ENCODE measurements around the gene MEX3C.
A peak's percentile ranks its signal among the peaks of the same experiment; 100 is the strongest.

MEX3C gene

DNA sequence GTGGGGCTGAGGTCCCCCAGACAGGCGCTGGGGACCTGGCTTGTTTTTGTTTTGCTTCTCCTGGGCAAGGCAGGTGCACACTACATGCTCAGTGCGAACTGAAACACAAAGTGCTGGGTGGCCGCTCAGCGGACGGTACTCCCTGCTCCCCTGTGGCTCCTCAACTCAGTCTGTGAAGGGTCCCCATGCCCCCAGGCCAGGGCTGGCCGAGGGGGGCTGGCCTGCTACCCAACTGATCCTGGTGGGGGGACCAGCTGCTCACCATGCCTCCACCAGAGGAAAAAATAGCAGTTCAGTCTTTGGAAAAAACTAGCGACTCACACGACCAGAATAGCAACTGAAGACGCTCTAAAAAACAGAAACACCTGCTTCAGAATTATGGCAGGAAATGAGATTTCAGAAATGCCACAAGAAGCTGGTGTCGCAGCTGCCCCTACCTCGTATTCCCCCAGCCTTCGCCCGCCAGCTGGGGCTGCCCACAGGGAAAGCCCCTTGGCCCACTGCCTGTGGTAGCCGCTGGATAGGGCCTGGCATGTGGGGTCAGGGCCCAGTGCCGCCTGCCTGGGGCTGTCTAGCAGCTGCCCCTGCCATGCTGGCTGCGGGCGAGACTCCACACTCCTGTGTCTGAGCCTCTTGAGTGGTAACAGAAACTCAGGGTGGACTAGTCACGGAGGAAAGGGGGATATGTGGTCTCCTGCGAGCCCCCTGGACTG lies 43.7 kb downstream of the MEX3C start:
- no peak for DNase-seq

DNA sequence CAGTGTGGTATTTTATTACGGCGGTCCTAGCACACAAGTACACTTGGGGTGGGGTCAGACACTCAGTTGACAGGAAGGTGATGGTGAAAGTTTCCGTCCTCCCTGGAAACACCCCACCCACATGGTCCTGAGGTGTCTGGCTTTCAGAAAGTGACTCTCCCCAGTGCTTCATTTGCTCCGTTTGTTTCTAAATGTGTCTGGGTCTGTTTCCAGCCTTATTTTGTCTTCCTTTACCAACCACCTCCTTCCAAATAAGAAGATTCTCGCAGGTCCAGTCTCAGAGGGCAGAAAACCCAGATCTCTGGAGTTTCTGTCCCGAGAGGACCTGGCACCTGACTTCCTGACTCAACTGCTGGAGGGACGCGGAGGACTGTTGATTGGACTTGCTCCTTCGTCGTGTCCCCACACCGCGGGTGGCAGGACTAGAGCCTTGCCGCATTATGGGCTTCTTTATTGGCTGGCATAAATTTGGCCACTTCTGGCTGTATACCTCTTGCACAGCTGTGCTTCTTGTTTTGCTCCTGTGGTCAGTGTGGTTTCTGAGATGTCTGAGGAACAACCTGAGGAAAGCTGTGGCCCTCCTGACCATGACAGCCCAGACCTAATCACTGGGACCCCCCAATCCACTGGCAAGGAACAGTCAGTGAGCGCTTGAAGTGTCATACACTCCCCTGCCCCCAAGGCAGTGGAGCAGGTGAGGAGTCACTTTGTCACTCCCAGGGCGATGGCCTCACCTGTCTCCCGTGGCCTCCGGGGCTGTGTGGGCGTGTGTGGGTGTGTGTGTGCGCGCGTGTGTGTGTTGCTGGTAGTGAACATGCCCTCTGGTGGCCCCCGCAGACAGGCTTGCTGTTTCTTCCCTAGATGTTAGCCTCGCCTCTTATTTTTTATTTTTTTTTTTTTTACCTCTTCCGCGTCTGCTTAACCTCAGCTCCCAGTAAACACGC lies 45.6 kb downstream of the MEX3C start:
- DNase-seq = peak in 2 of 4 experiments; percentile 11 to 14

DNA sequence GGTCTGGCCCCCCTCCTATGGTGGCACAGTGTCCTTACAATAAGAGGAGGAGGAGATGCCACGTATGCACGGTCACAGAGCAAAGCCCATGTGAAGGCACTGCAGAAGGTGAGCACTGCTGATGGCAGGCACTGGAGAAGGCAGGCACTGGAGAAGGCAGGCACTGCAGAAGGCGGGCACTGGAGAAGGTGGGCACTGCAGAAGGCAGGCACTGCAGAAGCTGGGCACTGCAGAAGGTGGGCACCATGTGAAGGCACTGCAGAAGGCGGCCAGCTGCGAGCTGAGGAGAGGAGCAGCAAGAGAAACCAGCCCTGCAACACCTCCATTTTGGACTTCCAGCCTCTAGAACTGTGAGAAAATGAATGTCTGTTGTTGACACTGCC lies 46.3 kb downstream of the MEX3C start:
- DNase-seq = no peak

DNA sequence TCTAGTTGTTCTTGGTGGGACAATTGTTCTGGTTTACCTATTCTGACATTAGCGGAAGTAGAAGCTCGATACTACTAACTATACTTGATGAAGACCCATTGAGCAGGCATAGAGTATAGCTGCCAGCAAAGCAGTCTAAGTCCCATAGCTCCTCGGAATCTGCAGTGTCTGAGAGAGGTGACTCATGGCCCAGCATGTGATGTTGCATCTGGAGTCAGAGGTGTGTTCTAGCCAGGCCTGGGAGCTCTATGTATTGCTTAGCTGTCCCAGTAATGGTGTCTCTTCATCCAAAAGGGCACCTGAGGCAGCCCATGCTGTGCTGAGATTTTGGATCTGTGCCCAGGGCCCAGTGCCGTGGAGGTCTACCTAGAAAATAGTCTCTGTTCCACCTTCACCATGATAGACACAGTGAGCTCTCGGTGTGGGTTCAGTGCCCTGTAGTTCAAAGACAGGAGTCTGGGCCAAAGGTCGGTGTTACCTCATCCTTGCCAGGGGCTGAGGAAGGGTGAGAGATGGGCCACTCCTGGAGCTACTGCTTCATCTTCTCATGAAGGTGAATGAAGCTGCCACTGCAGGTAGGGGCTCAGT lies 47.3 kb downstream of the MEX3C start:
- no peak for DNase-seq

DNA sequence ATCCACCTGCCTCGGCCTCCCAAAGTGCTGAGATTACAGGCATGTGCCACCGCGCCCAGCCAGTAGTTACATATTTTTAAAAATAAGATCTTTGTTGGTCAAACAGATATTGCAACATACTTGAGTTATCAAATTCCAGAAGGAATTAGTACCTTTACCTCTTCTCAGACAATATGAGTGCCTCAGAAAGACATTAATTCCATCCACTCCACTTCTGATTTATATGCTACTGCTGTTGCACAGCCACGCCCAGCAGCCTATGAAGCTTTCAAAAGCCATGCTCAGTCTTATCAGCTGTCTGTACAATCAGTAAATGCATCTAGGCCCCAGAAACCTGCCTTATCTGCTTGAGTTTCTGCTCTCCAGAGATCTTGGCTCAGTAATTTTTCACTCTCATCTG lies 47.8 kb downstream of the MEX3C start:
- no peak for DNase-seq

DNA sequence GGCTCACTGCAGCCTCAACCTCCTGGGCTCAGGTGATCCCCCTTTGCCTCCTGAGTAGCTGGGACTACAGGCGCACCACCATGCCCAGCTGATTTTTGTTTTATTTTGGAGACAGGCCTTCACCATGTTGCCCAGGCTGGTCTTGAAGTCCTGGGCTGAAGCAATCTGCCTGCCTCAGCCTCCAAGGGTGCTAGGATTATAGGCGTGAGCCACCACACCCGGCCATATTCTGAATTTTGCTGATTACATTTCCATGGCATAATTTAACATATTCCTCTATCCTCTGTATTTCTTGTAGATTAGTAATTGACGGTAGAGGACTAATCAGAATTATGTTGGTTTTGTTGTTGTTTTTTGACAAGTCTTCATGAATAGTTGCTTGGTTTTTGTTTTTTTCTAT lies 50.6 kb downstream of the MEX3C start:
- no peak for DNase-seq

DNA sequence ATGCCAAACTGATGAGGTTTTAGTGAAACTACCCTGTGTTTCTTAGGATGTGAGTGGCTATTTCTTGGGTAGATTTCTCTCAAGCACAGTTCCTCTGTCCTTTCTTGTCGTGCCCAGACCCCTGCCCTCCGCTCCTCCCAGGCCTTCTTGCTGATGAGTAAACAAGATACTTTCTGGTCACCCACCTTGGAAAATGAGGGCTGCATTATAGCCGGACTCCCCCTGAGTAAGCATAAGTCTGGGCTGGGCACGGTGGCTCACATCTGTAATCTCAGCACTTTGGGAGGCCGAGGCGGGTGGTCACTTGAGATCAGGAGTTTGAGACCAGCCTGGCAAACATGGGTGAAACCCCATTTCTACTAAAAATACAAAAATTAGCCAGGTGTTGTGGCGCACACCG lies 58.5 kb downstream of the MEX3C start:
- no peak for DNase-seq

DNA sequence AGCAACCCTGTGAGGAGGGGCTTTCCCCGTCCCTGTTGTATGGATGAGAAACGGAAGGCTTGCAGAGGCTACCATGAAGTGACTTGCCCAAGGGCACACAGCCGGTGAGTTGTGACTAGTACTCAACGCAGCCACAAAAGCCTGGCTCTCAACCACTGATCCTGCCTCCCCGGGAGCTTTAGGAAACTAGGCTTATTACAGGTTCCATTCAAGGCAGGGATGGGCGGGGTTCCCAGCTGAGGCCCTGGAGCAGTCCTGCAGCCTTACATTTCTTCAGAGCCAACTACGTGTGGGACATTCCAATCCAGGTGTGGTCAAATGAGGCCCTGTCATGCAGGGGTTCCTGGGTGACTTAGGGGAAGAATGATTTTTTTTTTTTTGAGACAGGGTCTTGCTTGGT lies 59.6 kb downstream of the MEX3C start:
- DNase-seq = no peak

DNA sequence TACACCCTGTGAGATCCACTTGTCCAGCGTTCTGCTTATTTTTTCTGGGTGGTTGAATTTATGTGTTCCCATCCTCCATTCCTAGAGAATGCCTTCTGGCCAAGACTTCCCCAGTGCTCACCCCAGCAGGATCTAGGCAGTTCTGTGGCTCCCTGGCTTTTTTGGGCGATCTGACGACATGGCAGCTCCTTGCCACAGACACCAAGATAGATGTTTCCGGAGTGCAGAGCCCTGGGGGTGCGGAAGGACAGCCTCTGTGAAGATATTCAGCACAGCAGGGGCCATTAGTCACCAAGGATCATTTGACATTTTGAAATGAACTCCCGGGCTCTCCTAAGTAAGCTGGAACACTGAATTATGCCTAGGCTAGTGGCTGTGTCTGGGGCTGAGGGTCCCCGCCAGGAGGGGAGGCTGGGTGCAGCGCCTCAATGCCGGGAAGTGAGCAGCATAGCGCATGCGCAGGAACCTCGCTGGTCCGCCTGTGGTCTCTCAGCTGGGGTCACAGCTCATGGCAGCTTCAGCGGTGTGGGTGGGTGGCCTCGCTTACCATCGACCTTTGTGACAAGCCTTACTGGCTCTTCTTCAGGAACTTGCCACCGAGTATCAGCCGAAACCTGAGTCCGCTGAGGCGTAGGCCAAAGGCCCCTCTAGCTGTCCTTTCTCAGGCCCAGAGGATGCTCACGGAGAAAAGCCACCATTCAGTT lies 60.3 kb downstream of the MEX3C start:
- no peak for DNase-seq

DNA sequence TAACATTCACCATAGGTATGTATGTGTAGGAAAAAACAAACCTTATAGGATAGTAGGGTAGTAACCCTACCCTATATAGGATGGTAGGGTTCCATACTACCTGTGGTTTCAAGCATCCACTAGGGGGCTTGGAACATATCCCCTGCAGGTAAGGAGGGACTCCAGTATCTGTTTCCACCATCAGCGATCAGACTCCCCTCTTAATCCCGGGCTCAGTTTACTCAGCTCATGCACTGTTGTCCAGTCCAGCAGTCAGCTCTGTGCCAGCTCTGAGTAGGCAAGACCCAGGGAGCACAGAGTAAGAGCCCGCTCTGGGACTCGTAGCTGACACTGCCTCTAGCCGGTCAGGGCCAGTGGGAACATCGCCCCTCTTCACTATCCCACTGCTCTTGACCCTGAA lies 61.7 kb downstream of the MEX3C start:
- no peak for DNase-seq

DNA sequence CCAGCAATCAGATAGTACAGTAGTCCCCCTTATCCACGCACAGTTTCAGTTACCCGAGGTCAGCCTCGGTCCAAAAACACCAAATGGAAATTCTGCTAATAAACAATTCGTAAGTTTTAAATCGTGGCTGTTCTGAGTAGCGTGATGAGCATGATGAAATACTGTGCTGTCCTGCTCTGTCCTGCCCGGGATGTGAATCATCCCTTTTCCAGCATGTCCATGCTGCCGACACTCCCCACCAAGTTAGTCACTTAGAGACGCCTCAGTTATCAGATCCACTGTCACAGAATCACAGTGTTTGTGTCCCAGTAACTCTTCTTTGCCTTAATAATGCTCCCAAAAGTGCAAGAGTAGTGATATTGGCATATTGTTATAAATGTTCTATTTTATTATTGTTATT lies 62.1 kb downstream of the MEX3C start:
- DNase-seq = no peak

DNA sequence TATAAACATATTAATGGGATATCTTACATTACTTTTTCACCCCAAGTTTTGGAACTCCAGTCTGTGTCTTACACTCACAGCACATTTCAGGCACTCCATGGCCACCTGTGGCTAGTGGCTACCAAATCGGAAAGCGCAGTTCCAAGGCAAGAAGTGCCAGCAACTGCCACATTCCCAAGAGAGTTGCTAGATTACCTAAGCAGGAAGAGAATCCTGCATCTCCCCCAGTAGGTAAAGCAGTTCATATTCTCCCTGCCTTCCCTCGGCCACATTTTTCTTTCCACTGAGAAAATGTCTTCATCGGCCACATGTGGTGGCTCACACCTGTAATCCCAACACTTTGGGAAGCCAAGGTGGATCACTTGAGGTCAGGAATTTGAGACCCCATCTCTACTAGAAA lies 62.8 kb downstream of the MEX3C start:
- no peak for DNase-seq

DNA sequence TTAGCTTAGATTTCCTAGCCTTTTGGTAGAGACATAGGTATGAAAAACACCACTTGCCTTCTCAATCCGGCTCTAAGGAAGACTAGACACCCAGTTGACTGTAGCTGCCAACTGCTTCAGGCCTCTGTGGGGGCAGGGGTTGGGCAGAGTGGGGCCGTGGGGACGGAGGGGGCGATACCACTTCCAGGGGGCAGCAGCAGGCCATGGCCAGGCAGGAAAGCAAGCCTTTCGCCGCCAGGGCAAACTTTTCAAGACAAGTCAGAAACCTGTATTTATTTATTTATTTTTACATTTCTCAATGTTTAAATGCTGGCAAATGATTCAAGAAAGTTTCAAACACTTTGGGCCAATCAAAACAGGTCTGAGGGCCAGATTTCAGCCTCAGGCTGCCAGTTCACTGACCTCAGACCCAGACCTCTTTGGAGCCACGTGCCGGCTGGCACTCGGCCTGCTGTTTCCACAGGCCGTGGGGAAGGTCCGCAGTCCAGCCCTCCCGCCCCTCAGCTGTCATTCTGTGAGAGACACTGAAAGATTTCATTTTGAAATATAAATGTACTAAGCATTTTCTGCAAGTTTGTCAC lies 63.8 kb downstream of the MEX3C start:
- no peak for DNase-seq

DNA sequence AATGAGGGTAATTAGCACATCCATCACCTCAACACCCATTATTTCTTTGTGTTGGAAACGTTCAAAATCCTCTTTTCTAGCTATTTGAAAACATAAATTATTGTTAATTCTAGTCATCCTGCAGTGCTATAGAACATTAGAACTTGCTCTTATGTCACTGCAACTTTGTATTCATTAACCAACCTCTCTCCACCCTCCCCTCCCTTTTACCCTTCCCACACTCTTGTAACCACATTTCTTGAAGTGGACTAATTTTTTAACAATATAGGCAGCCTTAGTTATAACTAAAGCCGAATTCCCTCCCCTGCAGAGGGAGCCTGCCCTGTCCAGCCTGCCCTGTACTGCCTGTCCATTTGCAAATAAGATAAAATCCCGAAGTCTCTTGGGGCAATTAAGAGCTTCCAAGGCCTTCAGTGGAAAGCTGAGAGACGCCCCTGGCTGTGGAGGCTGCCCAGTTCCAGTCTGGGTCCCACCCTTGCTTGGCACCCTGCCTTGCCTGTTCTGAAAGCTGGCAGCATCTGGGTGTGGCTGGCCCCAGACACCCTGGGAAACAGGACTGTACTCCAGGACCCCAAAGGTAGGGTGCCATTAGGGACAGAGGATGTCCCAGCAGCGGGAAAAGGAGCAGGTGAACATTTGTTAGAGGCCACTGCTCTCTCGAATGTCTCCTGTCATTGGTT lies 65.1 kb downstream of the MEX3C start:
- DNase-seq = no peak

DNA sequence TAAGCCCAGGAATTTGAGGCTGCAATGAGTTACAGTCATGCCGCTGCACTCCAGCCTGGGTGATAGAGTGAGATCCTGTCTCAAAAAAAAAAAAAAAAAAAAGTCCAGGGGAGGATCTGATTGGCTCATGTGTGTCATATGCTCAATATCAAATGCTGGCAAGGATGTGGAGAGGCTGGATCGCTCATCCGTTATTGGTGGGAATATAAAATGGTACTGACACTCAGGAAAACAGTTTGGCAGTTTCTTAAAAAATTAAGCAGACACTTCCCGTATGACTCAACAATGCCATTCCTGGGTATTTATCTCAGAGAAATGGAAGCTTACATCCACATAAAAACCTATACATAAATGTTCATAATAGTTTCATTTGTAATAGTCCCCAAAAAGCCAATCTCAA lies 68.9 kb downstream of the MEX3C start:
- no peak for DNase-seq

DNA sequence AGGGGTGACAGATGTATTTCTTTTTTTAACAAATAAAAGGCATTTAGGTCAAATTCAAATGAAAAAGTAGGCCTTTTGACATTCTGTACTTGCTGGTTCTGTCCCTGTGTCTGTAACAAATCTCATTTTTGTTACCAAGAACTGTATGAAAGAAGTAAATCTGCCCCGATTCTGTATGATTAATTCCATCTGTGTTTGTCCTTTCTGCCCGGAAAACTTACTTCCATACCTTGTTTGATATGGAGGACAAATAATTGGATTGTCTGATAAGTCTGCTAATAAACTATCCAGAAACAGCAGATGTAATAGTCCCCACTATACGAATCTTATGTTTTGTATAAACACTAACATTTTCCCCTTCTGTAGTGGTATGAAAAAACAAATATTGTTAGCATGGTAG lies 69.8 kb downstream of the MEX3C start:
- DNase-seq = no peak

DNA sequence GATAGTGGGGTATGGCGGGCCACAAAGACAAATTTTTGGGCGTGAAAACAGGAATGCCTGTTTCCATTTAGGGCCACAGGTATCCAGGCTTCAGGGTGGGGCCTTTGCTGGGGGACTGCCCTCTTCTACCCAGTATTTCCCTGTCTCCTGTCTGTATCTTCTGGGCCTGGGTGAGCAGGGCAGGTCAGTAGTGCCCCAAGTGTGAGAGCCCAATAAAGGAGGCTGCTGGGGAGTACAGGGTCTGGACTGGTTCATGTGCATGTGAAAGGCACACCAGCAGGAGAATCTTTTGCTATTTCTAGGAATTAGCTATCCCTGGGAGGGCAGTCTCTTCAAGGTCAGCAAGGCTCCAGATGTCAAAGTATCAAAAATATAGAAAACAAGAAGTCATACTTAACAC lies 71.5 kb downstream of the MEX3C start:
- no peak for DNase-seq
